A549 (cell line): ENCODE data around the gene CSTPP1.

Experiments used
- EP300 ChIP-seq, 2 experiments: fragments of >200 bp; sonication (Bioruptor Twin); formaldehyde crosslinking; IDR thresholded peaks; 2 replicates in 1 of 2; 3 replicates in 1 of 2; pipeline ENCODE4 v1.6.1; 2016 to 2017
- POLR2A ChIP-seq: IDR thresholded peaks from 2 replicates; pipeline ENCODE4 v1.6.1; 2012; ENCODE audit warnings: mild to moderate bottlenecking, low read length

GRCh38 chr11:46914363-46914762 lies 22.2 kb upstream of the CSTPP1 start:
- TF ChIP-seq EP300 (IDR thresholded peaks at IDR 0.05) (no peak), POLR2A (no peak)
